IMR-90 (cell line): ENCODE results near the gene NEURL4. TPM values are rescaled to one million over a fixed set of nuclear protein-coding genes. Genes with fewer than 3 reads are reported as not detected.

Experiments used
- ATAC-seq: fragments of 200-7000 bp; cut with Tn5 transposase; 2 replicates; pipeline ENCODE4 v1.9.1; 2020; ENCODE audit warnings: low read depth, mild to moderate bottlenecking, moderate library complexity
- BruUV-seq: library from RNA; stranded (reverse); fragments of 400-500 nt; replicated peaks from 2 replicates; lab custom pipeline; 2021; lab: Mats Ljungman, UMichigan
- CTCF ChIA-PET: fragments of 300-600 bp; formaldehyde crosslinking; extraction: SDS; loops from one replicate; lab custom pipeline; 2021; ENCODE audit warnings: antibody characterized with exemption; lab: Yijun Ruan, JAX
- POLR2A ChIA-PET: fragments of 300-600 bp; sonication (Branson Sonifier 250); formaldehyde crosslinking; loops from one replicate; lab custom pipeline; 2022; ENCODE audit warnings: antibody characterized with exemption; ENCODE audit not compliant: unreplicated experiment; lab: Charles Lee
- DNase-seq: peaks from one replicate; pipeline ENCODE4 v3.0.0; 2013
- H2AFZ ChIP-seq: replicated peaks from 2 replicates; pipeline ENCODE3; 2013; ENCODE audit warnings: low read length, mild to moderate bottlenecking; ENCODE audit not compliant: poor library complexity
- H2AK5ac ChIP-seq: 2 replicates; pipeline ENCODE4 v1.6.1; 2013; ENCODE audit warnings: low read depth, low read length, inconsistent platforms
- H2AK9ac ChIP-seq: replicated peaks from 2 replicates; pipeline ENCODE3; 2013; ENCODE audit warnings: mild to moderate bottlenecking, low read depth, low read length, moderate library complexity; ENCODE audit not compliant: poor library complexity
- H2BK120ac ChIP-seq: 2 replicates; pipeline ENCODE4 v1.6.1; 2013; ENCODE audit warnings: low read depth, low read length, inconsistent platforms
- H2BK15ac ChIP-seq: 3 replicates; pipeline ENCODE4 v1.6.1; 2013; ENCODE audit warnings: low read depth, low read length, inconsistent platforms
- H2BK20ac ChIP-seq: 2 replicates; pipeline ENCODE4 v1.6.1; 2013; ENCODE audit warnings: low read depth, mild to moderate bottlenecking, inconsistent platforms, low read length, moderate library complexity
- H2BK5ac ChIP-seq: 2 replicates; pipeline ENCODE4 v1.6.1; 2013; ENCODE audit warnings: mild to moderate bottlenecking, low read depth, low read length, inconsistent platforms; ENCODE audit not compliant: poor library complexity, severe bottlenecking
- H3K14ac ChIP-seq: replicated peaks from 2 replicates; pipeline ENCODE4 v1.6.1; 2013; ENCODE audit warnings: low read depth, low read length, inconsistent platforms
- H3K18ac ChIP-seq: 2 replicates; pipeline ENCODE4 v1.6.1; 2013; ENCODE audit warnings: low read depth, low read length, control low read depth
- H3K23ac ChIP-seq: 2 replicates; pipeline ENCODE4 v1.6.1; 2013; ENCODE audit warnings: low read depth, low read length, inconsistent platforms
- H3K27ac ChIP-seq: 2 replicates; pipeline ENCODE4 v1.5.1; 2013; ENCODE audit warnings: mild to moderate bottlenecking, control low read depth, low read length; ENCODE audit not compliant: insufficient read depth
- H3K27me3 ChIP-seq: 2 replicates; pipeline ENCODE4 v1.6.1; 2013; ENCODE audit warnings: low read length; ENCODE audit not compliant: control insufficient read depth, insufficient read depth
- H3K36me3 ChIP-seq: 2 replicates; pipeline ENCODE4 v1.6.1; 2013; ENCODE audit warnings: low read length, mixed read lengths; ENCODE audit not compliant: control insufficient read depth, insufficient read depth
- H3K4ac ChIP-seq: 2 replicates; pipeline ENCODE4 v1.6.1; 2013; ENCODE audit warnings: low read depth, low read length, inconsistent platforms
- H3K4me1 ChIP-seq: 2 replicates; pipeline ENCODE4 v1.6.1; 2013; ENCODE audit warnings: low read length, mixed read lengths; ENCODE audit not compliant: control insufficient read depth, insufficient read depth
- H3K4me2 ChIP-seq: 2 replicates; pipeline ENCODE4 v1.6.1; 2013; ENCODE audit warnings: low read depth, mild to moderate bottlenecking, control low read depth, low read length, moderate library complexity
- H3K4me3 ChIP-seq: 2 replicates; pipeline ENCODE4 v1.5.1; 2013; ENCODE audit warnings: low read depth, mild to moderate bottlenecking, control low read depth, low read length, moderate library complexity; ENCODE audit not compliant: insufficient read depth
- H3K56ac ChIP-seq: 2 replicates; pipeline ENCODE4 v1.6.1; 2013; ENCODE audit warnings: low read length, inconsistent platforms; ENCODE audit not compliant: insufficient read depth; ENCODE audit errors: extremely low read depth
- H3K79me1 ChIP-seq, 2 experiments: 2 replicates each; pipeline ENCODE4 v1.6.1; 2013; ENCODE audit warnings: low read length in 2 of 2, inconsistent platforms in 1 of 2, low read depth in 1 of 2
- H3K9ac ChIP-seq: 2 replicates; pipeline ENCODE4 v1.6.1; 2013; ENCODE audit warnings: low read depth, low read length, control low read depth
- H3K9me1 ChIP-seq: 2 replicates; pipeline ENCODE4 v1.6.1; 2013; ENCODE audit warnings: low read length, inconsistent platforms; ENCODE audit not compliant: insufficient read depth
- H3K9me3 ChIP-seq: 2 replicates; pipeline ENCODE4 v1.6.1; 2013; ENCODE audit warnings: low read length; ENCODE audit not compliant: control insufficient read depth, insufficient read depth
- H4K20me1 ChIP-seq: 2 replicates; pipeline ENCODE4 v1.6.1; 2013; ENCODE audit warnings: low read length, inconsistent platforms; ENCODE audit not compliant: insufficient read depth
- H4K5ac ChIP-seq: 2 replicates; pipeline ENCODE4 v1.6.1; 2013; ENCODE audit warnings: mild to moderate bottlenecking, low read depth, low read length, control low read depth
- H4K8ac ChIP-seq, 2 experiments: 2 replicates each; pipeline ENCODE4 v1.6.1; 2013; ENCODE audit warnings: low read depth in 2 of 2, low read length in 2 of 2, control low read depth in 1 of 2, inconsistent platforms in 1 of 2
- H4K91ac ChIP-seq: 2 replicates; pipeline ENCODE4 v1.6.1; 2013; ENCODE audit warnings: low read depth, low read length, inconsistent platforms; ENCODE audit not compliant: insufficient read depth
- BHLHE40 ChIP-seq: fragments of 150-350 bp; IDR thresholded peaks from 2 replicates; pipeline ENCODE4 v1.6.1; 2016; ENCODE audit warnings: mild to moderate bottlenecking, low read depth, low read length
- CEBPB ChIP-seq: IDR thresholded peaks from 2 replicates; pipeline ENCODE4 v1.6.1; 2012; ENCODE audit warnings: low read depth, low read length, improper control_type of control experiment
- CHD1 ChIP-seq: IDR thresholded peaks from 2 replicates; pipeline ENCODE4 v1.6.1; 2012; ENCODE audit warnings: low read depth, low read length, improper control_type of control experiment
- MAFK ChIP-seq: IDR thresholded peaks from 2 replicates; pipeline ENCODE4 v1.6.1; 2012; ENCODE audit warnings: low read depth, low read length, improper control_type of control experiment
- MAZ ChIP-seq: IDR thresholded peaks from 2 replicates; pipeline ENCODE4 v1.6.1; 2012; ENCODE audit warnings: low read depth, mild to moderate bottlenecking, low read length, improper control_type of control experiment, moderate library complexity, borderline replicate concordance
- NFE2L2 ChIP-seq: fragments of 150-350 bp; IDR thresholded peaks from 2 replicates; pipeline ENCODE4 v1.6.1; 2016; ENCODE audit warnings: low read depth, mild to moderate bottlenecking, low read length
- POLR2A ChIP-seq: IDR thresholded peaks from 2 replicates; pipeline ENCODE4 v1.6.1; 2012; ENCODE audit warnings: mild to moderate bottlenecking, low read depth, low read length
- RAD21 ChIP-seq: IDR thresholded peaks from 2 replicates; pipeline ENCODE4 v1.6.1; 2012; ENCODE audit warnings: low read length, improper control_type of control experiment
- RCOR1 ChIP-seq: IDR thresholded peaks from 2 replicates; pipeline ENCODE4 v1.6.1; 2012; ENCODE audit warnings: mild to moderate bottlenecking, low read length, improper control_type of control experiment; ENCODE audit not compliant: insufficient replicate concordance
- RFX5 ChIP-seq: IDR thresholded peaks from 2 replicates; pipeline ENCODE4 v1.8.0; 2012; ENCODE audit warnings: low read depth, mild to moderate bottlenecking, low read length, moderate library complexity
- SMC3 ChIP-seq: fragments of 150-350 bp; IDR thresholded peaks from 2 replicates; pipeline ENCODE4 v1.6.1; 2016; ENCODE audit warnings: low read depth, mild to moderate bottlenecking, antibody characterized with exemption, low read length, moderate library complexity
- WGBS, 2 experiments: methylation state at CpG; one replicate each; pipeline versions ENCODE4 v1.1.5 to v1.1.7; 2013; ENCODE audit warnings: missing lambda C conversion rate in 2 of 2; ENCODE audit not compliant: insufficient read length in 1 of 2; ENCODE audit errors: extremely low coverage in 2 of 2; 5-methylcytosine and 5-hydroxymethylcytosine counted together
- dilution Hi-C: fragments of 300-500 bp; cut with HindIII; formaldehyde crosslinking; loops from one replicate; pipeline ENCODE4 v1.14.3; 2018; ENCODE audit warnings: low sequenced_read_pairs; ENCODE audit not compliant: unreplicated experiment
- in situ Hi-C: fragments of 300-500 bp; cut with MboI; formaldehyde crosslinking; loops from 3 replicates; pipeline ENCODE4 v1.14.3; 2019; ENCODE audit warnings: low sequenced_read_pairs, inconsistent platforms, mixed read lengths
- intact Hi-C: fragments of 100-400 bp; cut with micrococcal nuclease; formaldehyde crosslinking; loops from 2 replicates; pipeline ENCODE4 v1.10.0; 2022
- polyA plus RNA-seq, 3 experiments: library from polyadenylated mRNA; depleted of rRNA; stranded (reverse); fragments of >200 nt; gene quantifications; 2 replicates each; pipeline ENCODE4 v1.2.3, GENCODE V29; 2012; ENCODE audit warnings: low replicate concordance in 1 of 3
- total RNA-seq: library from RNA; depleted of rRNA; stranded (reverse); fragments of >200 nt; gene quantifications from 2 replicates; pipeline ENCODE4 v1.2.3, GENCODE V29; 2012
- TF ChIP-seq, protein P1 (sequence below): conservative IDR thresholded peaks from 2 replicates; pipeline ENCODE4 v1.5.1; 2012; ENCODE audit warnings: mild to moderate bottlenecking, low read depth, low read length, improper control_type of control experiment
- TF ChIP-seq, protein P2 (sequence below): fragments of 150-350 bp; IDR thresholded peaks from 2 replicates; pipeline ENCODE4 v1.6.1; 2016; ENCODE audit warnings: low read depth, mild to moderate bottlenecking, low read length, moderate library complexity, borderline replicate concordance
- TF ChIP-seq, protein P3 (sequence below): fragments of 150-350 bp; IDR thresholded peaks from 2 replicates; pipeline ENCODE4 v1.6.1; 2017; ENCODE audit warnings: mild to moderate bottlenecking, antibody characterized with exemption, low read length, low read depth

NEURL4 gene
- total and polyA plus RNA-seq, 2 of the 4 experiments (the other 2 are of a cell fraction): 8.4 to 23.3 TPM

DNA sequence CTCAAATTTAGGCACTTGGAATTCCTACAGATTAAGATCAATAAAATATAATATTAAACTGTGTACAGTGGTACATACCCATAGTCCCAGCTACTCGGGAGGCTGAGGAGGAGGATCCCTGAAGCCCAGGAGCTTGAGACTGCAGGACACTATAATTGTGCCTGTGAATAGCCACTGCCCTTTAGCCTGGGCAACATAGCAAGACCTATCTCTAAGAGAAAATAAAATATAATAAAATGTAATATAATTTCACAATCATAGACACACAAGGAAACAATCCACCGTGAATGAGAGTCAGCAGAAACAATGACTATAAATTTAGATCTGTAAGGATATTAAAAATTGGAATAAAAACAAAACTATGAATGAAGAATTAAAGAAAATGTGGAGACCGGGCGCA is 41.7 kb upstream of the NEURL4 start:
- Histone ChIP-seq H3K4me2 (no peak overlapping the region), H3K27ac (no peak overlapping the region), H2AK5ac (no peak overlapping the region), H2BK5ac (no peak overlapping the region), H3K79me1 (no peaks in the 10 kb centered on the region), H2BK20ac (no peak overlapping the region), H4K5ac (no peak overlapping the region), H3K4me3 (no peak overlapping the region), H3K4me1 (no peaks in the 10 kb centered on the region), H2AK9ac (no peak overlapping the region), H3K56ac (no peak overlapping the region), H3K14ac (no peak overlapping the region), H3K4ac (no peak overlapping the region), H3K23ac (no peak overlapping the region), H2BK15ac (no peak overlapping the region), H3K27me3 (peaks cover 24% of the 10 kb centered on the region), H4K8ac (no peak overlapping the region), H3K18ac (no peak overlapping the region), H3K9me1 (no peaks in the 10 kb centered on the region), H3K36me3 (no peaks in the 10 kb centered on the region), H4K91ac (no peak overlapping the region), H2AFZ (no peak overlapping the region), H2BK120ac (no peak overlapping the region), H4K20me1 (no peaks in the 10 kb centered on the region), H3K9ac (no peak overlapping the region), H3K9me3 (peaks cover 2% of the 10 kb centered on the region; the same call in 1 of the 2 replicates)
- ChIA-PET POLR2A (no interaction called here), CTCF (interaction anchor here (1.7 kb wide), 1 partner anchor 15 kb away, joined by 4 read pairs; no protein-coding TSS in a partner anchor)
- no TSS peak for BruUV-seq
- in situ Hi-C loops (no loop called here), intact Hi-C loops (no loop called here), dilution Hi-C loops (no loop called here)
- ATAC-seq: no peak
- 100% methylated on average over 1 of the region's 4 CpGs; no CpG with 5 or more reads in 1 of the 2 experiments for WGBS, 2 experiments
- TF ChIP-seq RAD21: no peak
- no peak for TF ChIP-seq NFE2L2
- TF ChIP-seq RCOR1: no peak
- TF ChIP-seq CEBPB: no peak
- TF ChIP-seq CHD1: no peak
- TF ChIP-seq SMC3: no peak
- TF ChIP-seq BHLHE40: no peak
- TF ChIP-seq MAZ: no peak
- no peak for TF ChIP-seq RFX5
- TF ChIP-seq, protein P1, sequence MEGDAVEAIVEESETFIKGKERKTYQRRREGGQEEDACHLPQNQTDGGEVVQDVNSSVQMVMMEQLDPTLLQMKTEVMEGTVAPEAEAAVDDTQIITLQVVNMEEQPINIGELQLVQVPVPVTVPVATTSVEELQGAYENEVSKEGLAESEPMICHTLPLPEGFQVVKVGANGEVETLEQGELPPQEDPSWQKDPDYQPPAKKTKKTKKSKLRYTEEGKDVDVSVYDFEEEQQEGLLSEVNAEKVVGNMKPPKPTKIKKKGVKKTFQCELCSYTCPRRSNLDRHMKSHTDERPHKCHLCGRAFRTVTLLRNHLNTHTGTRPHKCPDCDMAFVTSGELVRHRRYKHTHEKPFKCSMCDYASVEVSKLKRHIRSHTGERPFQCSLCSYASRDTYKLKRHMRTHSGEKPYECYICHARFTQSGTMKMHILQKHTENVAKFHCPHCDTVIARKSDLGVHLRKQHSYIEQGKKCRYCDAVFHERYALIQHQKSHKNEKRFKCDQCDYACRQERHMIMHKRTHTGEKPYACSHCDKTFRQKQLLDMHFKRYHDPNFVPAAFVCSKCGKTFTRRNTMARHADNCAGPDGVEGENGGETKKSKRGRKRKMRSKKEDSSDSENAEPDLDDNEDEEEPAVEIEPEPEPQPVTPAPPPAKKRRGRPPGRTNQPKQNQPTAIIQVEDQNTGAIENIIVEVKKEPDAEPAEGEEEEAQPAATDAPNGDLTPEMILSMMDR: no peak
- no peak for TF ChIP-seq POLR2A
- TF ChIP-seq, protein P2, sequence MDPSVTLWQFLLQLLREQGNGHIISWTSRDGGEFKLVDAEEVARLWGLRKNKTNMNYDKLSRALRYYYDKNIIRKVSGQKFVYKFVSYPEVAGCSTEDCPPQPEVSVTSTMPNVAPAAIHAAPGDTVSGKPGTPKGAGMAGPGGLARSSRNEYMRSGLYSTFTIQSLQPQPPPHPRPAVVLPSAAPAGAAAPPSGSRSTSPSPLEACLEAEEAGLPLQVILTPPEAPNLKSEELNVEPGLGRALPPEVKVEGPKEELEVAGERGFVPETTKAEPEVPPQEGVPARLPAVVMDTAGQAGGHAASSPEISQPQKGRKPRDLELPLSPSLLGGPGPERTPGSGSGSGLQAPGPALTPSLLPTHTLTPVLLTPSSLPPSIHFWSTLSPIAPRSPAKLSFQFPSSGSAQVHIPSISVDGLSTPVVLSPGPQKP: no peak
- no peak for TF ChIP-seq MAFK
- TF ChIP-seq, protein P3, sequence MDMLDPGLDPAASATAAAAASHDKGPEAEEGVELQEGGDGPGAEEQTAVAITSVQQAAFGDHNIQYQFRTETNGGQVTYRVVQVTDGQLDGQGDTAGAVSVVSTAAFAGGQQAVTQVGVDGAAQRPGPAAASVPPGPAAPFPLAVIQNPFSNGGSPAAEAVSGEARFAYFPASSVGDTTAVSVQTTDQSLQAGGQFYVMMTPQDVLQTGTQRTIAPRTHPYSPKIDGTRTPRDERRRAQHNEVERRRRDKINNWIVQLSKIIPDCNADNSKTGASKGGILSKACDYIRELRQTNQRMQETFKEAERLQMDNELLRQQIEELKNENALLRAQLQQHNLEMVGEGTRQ: no peak
- no peak for DNase-seq
